Esophagus muscularis mucosa (tissue), 4 donors: ENCODE results near the gene NDEL1. TPM values are rescaled to one million over a fixed set of nuclear protein-coding genes. Genes with fewer than 3 reads are reported as not detected.
"Not testable (repeated sequence)": the region's sequence is repeated elsewhere in the genome, so short reads cannot be mapped to it uniquely, and the experiment has no call there.

ENCODE experiments used
- DNase-seq: peaks from one replicate; pipeline ENCODE4 v3.0.0-alpha.2; 2017; ENCODE audit errors: extremely low spot score
- H3K27ac ChIP-seq, 4 donors: fragments of 200-600 bp; sonication (generic); replicated peaks in 1 of 4; 1 replicate in 3 of 4; 2 replicates in 1 of 4; pipeline ENCODE4 v1.5.1; 2016 to 2019; ENCODE audit warnings: mild to moderate bottlenecking in 1 of 4
- H3K27me3 ChIP-seq, 4 donors: fragments of 200-600 bp; sonication (generic); one replicate each; pipeline versions ENCODE4 v1.5.1 to v1.6.0; 2016 to 2019
- H3K36me3 ChIP-seq, 4 donors: fragments of 200-600 bp; sonication (generic); one replicate each; pipeline ENCODE4 v1.5.1; 2016 to 2019
- H3K4me1 ChIP-seq, 4 donors: fragments of 200-600 bp; sonication (generic); one replicate each; pipeline ENCODE4 v1.5.1; 2016 to 2019
- H3K4me3 ChIP-seq, 4 donors: fragments of 200-600 bp; sonication (generic); 1 replicate in 2 of 4; 2 replicates in 2 of 4; pipeline ENCODE4 v1.5.1; 2016 to 2019; ENCODE audit warnings: mild to moderate bottlenecking in 4 of 4, moderate library complexity in 1 of 4
- H3K9me3 ChIP-seq, 4 donors: fragments of 200-600 bp; sonication (generic); 1 replicate in 3 of 4; 2 replicates in 1 of 4; pipeline ENCODE4 v1.5.1; 2016 to 2019
- CTCF ChIP-seq, 3 experiments: fragments of 200-600 bp in 2 of 3; fragments of 450-650 bp in 1 of 3; sonication (generic) in 2 of 3; IDR thresholded peaks; one replicate each; pipeline ENCODE4 v1.5.1; 2017 to 2019; ENCODE audit warnings: antibody characterized with exemption in 3 of 3, mild to moderate bottlenecking in 2 of 3, moderate library complexity in 1 of 3
- EP300 ChIP-seq: sonication (generic); formaldehyde crosslinking; IDR thresholded peaks from one replicate; pipeline ENCODE4 v1.6.1; 2017; ENCODE audit warnings: antibody characterized with exemption
- POLR2A ChIP-seq: fragments of 450-650 bp; IDR thresholded peaks from one replicate; pipeline ENCODE4 v1.6.1; 2017; ENCODE audit warnings: antibody characterized with exemption, moderate library complexity, mild to moderate bottlenecking, low read depth
- POLR2AphosphoS5 ChIP-seq, 2 donors: sonication (generic); formaldehyde crosslinking; IDR thresholded peaks; one replicate each; pipeline ENCODE4 v1.6.1; 2017; ENCODE audit warnings: antibody characterized with exemption in 2 of 2
- WGBS: methylation state at CpG from one replicate; pipeline ENCODE4 v1.1.5; 2018; 5-methylcytosine and 5-hydroxymethylcytosine counted together
- intact Hi-C: fragments of 100-400 bp; cut with DNase I; formaldehyde crosslinking; loops from one replicate; pipeline ENCODE4 v1.15.1; 2023
- total RNA-seq, 4 donors: library from RNA; depleted of rRNA; stranded (reverse); fragments of >200 nt; gene quantifications; one replicate each; pipeline versions ENCODE4 v1.1.0 to v1.2.1, GENCODE V29; 2016

Gene NDEL1
- total RNA-seq, 4 donors from 2014 or later = 48.2 to 80.8 (median 55.5) TPM

DNA sequence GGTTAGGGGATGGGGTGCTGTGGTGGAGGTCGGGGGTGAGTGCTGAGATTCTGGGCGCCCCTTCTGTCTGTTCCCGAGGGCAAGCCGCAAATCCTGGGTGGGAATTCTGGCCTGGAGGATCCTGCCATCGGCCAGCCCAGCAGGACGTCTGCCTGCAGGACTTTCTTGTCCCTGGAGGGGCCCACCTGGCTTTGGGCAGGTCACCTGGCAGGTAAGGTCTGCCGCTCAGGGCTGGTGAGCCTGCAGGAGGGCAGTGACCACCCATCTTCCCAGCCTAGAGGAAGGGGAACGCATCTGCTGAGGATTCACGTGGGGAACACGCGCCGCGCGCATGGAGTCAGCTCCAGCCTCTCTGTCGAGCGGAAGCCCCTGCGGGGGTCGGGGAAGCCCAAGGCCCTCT, 43.4 kb upstream of the NDEL1 start:
- TF ChIP-seq CTCF (IDR thresholded peaks at IDR 0.05) (no peak), POLR2AphosphoS5 (IDR thresholded peaks at IDR 0.05) (no peak), EP300 (no peak), POLR2A (no peak)
- H3K4me1 ChIP-seq = no peaks in the 10 kb centered on the region
- H3K27ac ChIP-seq = no peak overlapping the region
- WGBS = 58% methylated on average over 6 of the region's 18 CpGs
- intact Hi-C loops = no loop called here
- no peaks in the 10 kb centered on the region for H3K36me3 ChIP-seq
- no peak overlapping the region for H3K4me3 ChIP-seq
- H3K9me3 ChIP-seq = no peaks in the 10 kb centered on the region
- H3K27me3 ChIP-seq = peaks cover 0 to 51% (median 16%) of the 10 kb centered on the region in 4 donors
- no peak for DNase-seq

- H3K27me3 ChIP-seq = peaks cover 0 to 57% (median 18%) of the 10 kb centered on the region in 4 donors
- TF ChIP-seq POLR2A (no peak), EP300 (no peak), CTCF (IDR thresholded peaks at IDR 0.05) (no peak), POLR2AphosphoS5 (IDR thresholded peaks at IDR 0.05) (no peak)
- H3K9me3 ChIP-seq = no peaks in the 10 kb centered on the region
- H3K4me1 ChIP-seq = no peaks in the 10 kb centered on the region
- H3K36me3 ChIP-seq = no peaks in the 10 kb centered on the region
- H3K4me3 ChIP-seq = no peak overlapping the region
- H3K27ac ChIP-seq = no peak overlapping the region
- no peak for DNase-seq
- 92% methylated on average over 8 of the region's 46 CpGs for WGBS
- intact Hi-C loops = no loop called here
These were observed 42.8 kb upstream of the NDEL1 start for GRCh38 chr17:8392674-8393469.

GRCh38 chr17:8393470-8394231, 42.0 kb upstream of the NDEL1 start:
- no peaks in the 10 kb centered on the region for H3K36me3 ChIP-seq
- WGBS = 60% methylated on average over 5 of the region's 8 CpGs
- H3K27ac ChIP-seq = no peak overlapping the region
- H3K9me3 ChIP-seq = no peaks in the 10 kb centered on the region
- H3K27me3 ChIP-seq = peaks cover 0 to 64% (median 18%) of the 10 kb centered on the region in 4 donors
- no peak overlapping the region for H3K4me3 ChIP-seq
- no peaks in the 10 kb centered on the region for H3K4me1 ChIP-seq
- intact Hi-C loops = no loop called here
- TF ChIP-seq CTCF (IDR thresholded peaks at IDR 0.05) (no peak), POLR2AphosphoS5 (IDR thresholded peaks at IDR 0.05) (peak in 1 of 2 donors; percentile 14)
- DNase-seq = peak; percentile 82

DNA sequence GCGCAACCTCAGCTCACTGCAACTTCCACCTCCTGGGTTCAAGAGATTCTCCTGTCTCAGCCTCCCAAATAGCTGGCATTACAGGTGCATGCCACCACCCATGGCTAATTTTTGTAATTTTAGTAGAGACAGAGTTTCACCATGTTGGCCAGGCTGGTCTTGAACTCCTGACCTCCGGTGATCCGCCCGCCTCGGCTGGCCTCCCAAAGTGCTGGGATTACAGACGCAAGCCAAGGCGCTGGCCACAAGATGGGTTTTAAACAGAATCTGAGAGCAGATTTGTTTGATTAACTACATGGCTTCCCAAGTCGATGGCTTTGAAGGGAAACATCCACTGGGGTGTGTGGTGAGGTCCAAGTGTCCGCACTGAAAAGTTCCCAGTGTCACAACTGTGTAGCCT, 41.2 kb upstream of the NDEL1 start:
- H3K27ac ChIP-seq, H3K9me3 ChIP-seq, H3K4me3 ChIP-seq, intact Hi-C loops, DNase-seq, H3K4me1 ChIP-seq, H3K36me3 ChIP-seq: not testable (repeated sequence)
- WGBS = 69% methylated on average over 8 of the region's 9 CpGs
- peaks cover 0 to 68% (median 18%) of the 10 kb centered on the region in 4 donors for H3K27me3 ChIP-seq

DNA sequence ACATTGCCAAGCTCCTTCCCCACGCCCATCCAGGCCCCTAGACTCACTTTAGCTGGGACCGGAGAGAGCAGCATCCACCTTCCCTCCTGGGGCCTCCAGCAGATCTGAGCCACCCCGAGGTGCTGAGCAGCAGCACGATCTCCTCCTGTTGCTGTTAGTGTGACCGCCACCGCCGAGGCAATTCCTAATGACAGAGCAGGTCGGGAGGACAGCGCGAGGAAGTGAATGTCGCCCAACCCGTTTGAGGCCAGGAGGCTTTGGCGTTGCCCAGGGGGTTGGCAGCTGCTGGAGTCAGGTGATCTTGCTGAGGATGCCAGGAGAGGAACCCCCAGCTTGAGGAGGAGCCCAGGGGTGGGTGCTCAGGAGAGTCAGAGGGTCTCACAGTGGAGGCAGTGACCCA, 38.0 kb upstream of the NDEL1 start, which contains the start of gene RNF222:
RNF222 (minus strand) TSS at position 192 of the 400 bp plus-strand sequence. CDS start 4,366 bp downstream, outside the sequence.
- DNase-seq = no peak
- H3K36me3 ChIP-seq = no peaks in the 10 kb centered on the region
- WGBS = 75% methylated on average over 13 of the region's 13 CpGs
- no peaks in the 10 kb centered on the region for H3K4me1 ChIP-seq
- no peak within 1 kb of the TSS for H3K27ac ChIP-seq
- peaks cover 0 to 74% (median 20%) of the 10 kb centered on the region in 4 donors for H3K27me3 ChIP-seq
- H3K9me3 ChIP-seq = no peaks in the 10 kb centered on the region
- intact Hi-C loops = no loop called here
- TF ChIP-seq POLR2AphosphoS5 (IDR thresholded peaks at IDR 0.05) = no peak
- no peak for TF ChIP-seq CTCF (IDR thresholded peaks at IDR 0.05)
- no peak for TF ChIP-seq POLR2A
- TF ChIP-seq EP300 = no peak
- H3K4me3 ChIP-seq = no peak within 1 kb of the TSS
